ENCODE data around the gene DVL2. TPM values are rescaled to one million over a fixed set of nuclear protein-coding genes. Genes with fewer than 3 reads are reported as not detected.

DVL2 gene
- total and polyA plus RNA-seq, 2 donors (not counting 3 experiments of a cell fraction or from before 2014, with no cell fraction given) = 17.2 to 55.9 TPM

- Histone ChIP-seq H3K27me3 (ENCODE audit: control insufficient read depth in 2 of 2, insufficient read depth in 2 of 2, low read length in 2 of 2) (no peaks in the 10 kb centered on the region), H3K36me3 (ENCODE audit: control insufficient read depth in 2 of 2, extremely low read depth in 1 of 2, insufficient read depth in 2 of 2, low read length in 2 of 2) (peaks cover 3 to 18% of the 10 kb centered on the region in 2 experiments), H3K4me2 (ENCODE audit: insufficient read depth, low read length) (peak overlapping the region; percentile 51), H3K4me3 (replicated peaks in 1 of 3; ENCODE audit: insufficient read depth in 1 of 3, low read depth in 1 of 3, low read length in 3 of 3) (peak overlapping the region; percentile 9 to 47 (median 22)), H4K20me1 (replicated peaks; ENCODE audit: control insufficient read depth, extremely low read depth, insufficient read depth, low read length) (no peaks in the 10 kb centered on the region), H3K9ac (replicated peaks; ENCODE audit: extremely low read depth, insufficient read depth, low read length) (peak overlapping the region; percentile 54), H3K79me2 (ENCODE audit: control insufficient read depth, insufficient read depth, low read length) (no peaks in the 10 kb centered on the region), H3K27ac (ENCODE audit: insufficient read depth, low read depth, low read length) (peak overlapping the region; percentile 54), H2AFZ (ENCODE audit: low read depth, low read length) (peak overlapping the region; percentile 61), H3K9me1 (replicated peaks; ENCODE audit: control insufficient read depth, extremely low read depth, insufficient read depth, low read length) (no peaks in the 10 kb centered on the region), H3K9me3 (replicated peaks; ENCODE audit: control insufficient read depth, insufficient read depth, low read length) (no peaks in the 10 kb centered on the region), H3K4me1 (ENCODE audit: control insufficient read depth, extremely low read depth, insufficient read depth, low read length) (peaks cover 6% of the 10 kb centered on the region)
- peak; percentile 71 for DNase-seq (ENCODE audit: low read depth, low spot score)
- dilution Hi-C loops (cut with MboI; ENCODE audit: extremely low pct_ligation_motif_present, low sequenced_read_pairs) (no loop called here), intact Hi-C loops (cut with micrococcal nuclease) (loop anchor here (1.0 kb wide), 1 partner anchor 9 kb away; no protein-coding TSS in a partner anchor)
- peak; percentile 95 for FAIRE-seq
- TF ChIP-seq JUN (IDR thresholded peaks at IDR 0.05; ENCODE audit: borderline replicate concordance, insufficient read depth, insufficient read length, low read depth) (no peak), POLR2A (IDR thresholded peaks at IDR 0.05; ENCODE audit: low read depth, low read length) (no peak), EZH2 (IDR thresholded peaks at IDR 0.05; ENCODE audit: borderline replicate concordance, low read depth, low read length, severe bottlenecking) (no peak), CTCF (IDR thresholded peaks at IDR 0.05; ENCODE audit: extremely low read depth in 1 of 2, insufficient read depth in 1 of 2, low read depth in 1 of 2, low read length in 2 of 2) (no peak), MYC (IDR thresholded peaks at IDR 0.05; ENCODE audit: low read depth, low read length) (no peak), GATA2 (IDR thresholded peaks at IDR 0.05; ENCODE audit: insufficient read depth, insufficient read length, low read depth, low read length) (no peak), POLR2AphosphoS5 (IDR thresholded peaks at IDR 0.05; ENCODE audit: insufficient read depth, low read depth, low read length) (no peak), FOS (IDR thresholded peaks at IDR 0.05; ENCODE audit: borderline replicate concordance, insufficient read depth, low read length) (no peak), MAX (IDR thresholded peaks at IDR 0.05; ENCODE audit: insufficient read depth, insufficient read length) (no peak)
- no TSS peak for BruUV-seq (replicated peaks)
- CTCF ChIA-PET = no interaction called here
- POLR2A ChIA-PET = no interaction called here
Measured at GRCh38 chr17:7204828-7205461, 29.4 kb downstream of the DVL2 start.

Measured in endothelial cell of umbilical vein (primary cell).